ENCODE data around the gene RAB3D.

RAB3D gene

DNA sequence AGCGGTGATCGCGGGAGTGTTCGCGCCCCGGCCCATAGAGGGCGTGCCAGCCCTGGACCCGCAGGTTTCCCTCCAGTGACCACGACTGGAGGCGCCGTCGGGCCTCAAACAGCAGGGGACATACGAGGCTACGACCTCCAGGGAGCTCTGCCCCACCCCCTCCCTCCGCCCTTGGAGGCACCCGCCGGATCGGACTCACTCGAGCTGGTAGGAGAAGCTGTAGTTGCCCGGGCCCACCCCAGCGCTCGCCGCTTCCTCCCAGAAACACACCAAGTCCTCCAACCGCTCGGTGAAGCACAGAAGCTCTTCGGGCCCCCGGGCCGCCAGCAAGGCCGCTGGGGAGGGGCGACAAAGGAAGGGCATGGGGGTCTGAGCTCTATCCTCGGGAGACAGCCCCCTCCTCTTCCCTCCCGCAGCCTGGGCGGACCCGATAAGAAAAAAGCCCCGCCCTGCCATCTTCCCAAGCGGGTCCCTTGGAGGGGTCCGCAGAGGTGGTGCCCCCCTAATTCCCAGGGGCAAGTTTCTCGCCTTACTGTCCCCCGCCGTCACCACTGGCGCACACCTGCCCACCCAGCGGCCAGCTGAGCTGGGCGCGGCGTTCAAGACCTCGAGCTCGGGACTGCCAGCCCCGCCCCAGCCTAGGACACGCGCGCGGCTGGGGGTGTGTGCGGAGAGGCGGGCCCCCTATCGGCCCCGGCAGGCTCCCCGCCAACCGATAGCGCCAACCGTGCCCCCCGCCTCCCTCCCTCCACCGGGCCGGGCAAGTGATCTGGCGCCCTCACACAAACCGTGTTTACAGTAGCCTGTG lies 43.6 kb upstream of the RAB3D start:
- TF ChIP-seq POLR2AphosphoS5 (IDR thresholded peaks at IDR 0.05; ENCODE audit: low read depth, low read length), result no peak
- no peak for TF ChIP-seq TAF1 (IDR thresholded peaks at IDR 0.05; ENCODE audit: borderline replicate concordance, insufficient read depth, low read length)
- TF ChIP-seq, protein P1, sequence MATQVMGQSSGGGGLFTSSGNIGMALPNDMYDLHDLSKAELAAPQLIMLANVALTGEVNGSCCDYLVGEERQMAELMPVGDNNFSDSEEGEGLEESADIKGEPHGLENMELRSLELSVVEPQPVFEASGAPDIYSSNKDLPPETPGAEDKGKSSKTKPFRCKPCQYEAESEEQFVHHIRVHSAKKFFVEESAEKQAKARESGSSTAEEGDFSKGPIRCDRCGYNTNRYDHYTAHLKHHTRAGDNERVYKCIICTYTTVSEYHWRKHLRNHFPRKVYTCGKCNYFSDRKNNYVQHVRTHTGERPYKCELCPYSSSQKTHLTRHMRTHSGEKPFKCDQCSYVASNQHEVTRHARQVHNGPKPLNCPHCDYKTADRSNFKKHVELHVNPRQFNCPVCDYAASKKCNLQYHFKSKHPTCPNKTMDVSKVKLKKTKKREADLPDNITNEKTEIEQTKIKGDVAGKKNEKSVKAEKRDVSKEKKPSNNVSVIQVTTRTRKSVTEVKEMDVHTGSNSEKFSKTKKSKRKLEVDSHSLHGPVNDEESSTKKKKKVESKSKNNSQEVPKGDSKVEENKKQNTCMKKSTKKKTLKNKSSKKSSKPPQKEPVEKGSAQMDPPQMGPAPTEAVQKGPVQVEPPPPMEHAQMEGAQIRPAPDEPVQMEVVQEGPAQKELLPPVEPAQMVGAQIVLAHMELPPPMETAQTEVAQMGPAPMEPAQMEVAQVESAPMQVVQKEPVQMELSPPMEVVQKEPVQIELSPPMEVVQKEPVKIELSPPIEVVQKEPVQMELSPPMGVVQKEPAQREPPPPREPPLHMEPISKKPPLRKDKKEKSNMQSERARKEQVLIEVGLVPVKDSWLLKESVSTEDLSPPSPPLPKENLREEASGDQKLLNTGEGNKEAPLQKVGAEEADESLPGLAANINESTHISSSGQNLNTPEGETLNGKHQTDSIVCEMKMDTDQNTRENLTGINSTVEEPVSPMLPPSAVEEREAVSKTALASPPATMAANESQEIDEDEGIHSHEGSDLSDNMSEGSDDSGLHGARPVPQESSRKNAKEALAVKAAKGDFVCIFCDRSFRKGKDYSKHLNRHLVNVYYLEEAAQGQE (IDR thresholded peaks at IDR 0.05; ENCODE audit: insufficient read depth in 1 of 2, low read depth in 2 of 2, low read length in 2 of 2), result no peak
- TF ChIP-seq FOXP2 (optimal IDR thresholded peaks at IDR 0.05; ENCODE audit: borderline replicate concordance, extremely low read depth, extremely low read length, insufficient read depth), result no peak
- TF ChIP-seq SIN3A (IDR thresholded peaks at IDR 0.05; ENCODE audit: borderline replicate concordance, insufficient read depth, low read length), result no peak

DNA sequence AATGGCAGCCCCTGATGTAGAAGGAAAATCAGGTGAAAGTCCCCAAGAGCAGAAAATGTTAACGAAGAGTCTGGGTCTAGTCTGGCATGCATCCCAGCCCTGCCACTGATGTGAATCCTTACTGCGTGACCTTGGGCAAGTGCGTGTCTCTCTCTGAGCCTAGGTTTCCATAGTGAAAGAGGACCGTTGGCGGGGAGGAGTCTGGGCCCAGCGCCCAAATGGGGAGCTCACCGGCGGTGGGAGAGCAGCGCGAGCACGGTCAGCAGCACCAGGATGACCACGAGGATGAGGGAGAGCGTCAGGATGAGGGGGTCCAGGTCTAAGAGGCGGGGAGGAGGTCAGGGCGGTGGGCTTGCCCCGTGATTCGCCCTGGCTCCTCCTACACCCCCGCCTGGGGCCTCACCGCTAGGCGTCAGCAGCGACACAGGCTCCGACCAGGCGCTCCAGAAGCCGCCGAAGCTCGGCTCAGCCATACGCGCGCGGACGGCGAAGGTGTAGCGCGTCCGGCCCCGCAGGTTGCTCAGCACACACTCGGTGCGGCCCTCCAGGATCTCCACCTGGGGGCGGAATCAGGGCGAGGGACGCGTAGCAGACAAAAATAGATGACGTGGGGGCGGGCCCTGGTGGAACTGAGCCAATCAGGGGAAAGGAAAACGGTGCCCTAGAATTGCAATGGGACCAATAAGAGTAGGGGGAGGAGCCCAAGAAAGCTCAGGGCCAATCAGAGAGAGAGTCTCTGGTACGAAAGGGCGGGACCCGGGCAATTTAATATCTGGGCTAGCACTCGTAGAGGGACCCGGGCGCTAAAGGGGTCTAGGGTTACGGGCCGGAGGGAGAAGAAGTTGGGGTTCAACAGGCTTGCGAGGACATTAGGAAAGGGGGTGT lies 41.4 kb upstream of the RAB3D start:
- TF ChIP-seq, protein P1 (IDR thresholded peaks at IDR 0.05; ENCODE audit: insufficient read depth in 1 of 2, low read depth in 2 of 2, low read length in 2 of 2), result no peak
- TF ChIP-seq TAF1 (IDR thresholded peaks at IDR 0.05; ENCODE audit: borderline replicate concordance, insufficient read depth, low read length) (no peak), SIN3A (IDR thresholded peaks at IDR 0.05; ENCODE audit: borderline replicate concordance, insufficient read depth, low read length) (no peak), FOXP2 (optimal IDR thresholded peaks at IDR 0.05; ENCODE audit: borderline replicate concordance, extremely low read depth, extremely low read length, insufficient read depth) (peak; percentile 52), POLR2AphosphoS5 (IDR thresholded peaks at IDR 0.05; ENCODE audit: low read depth, low read length) (peak; percentile 71)

DNA sequence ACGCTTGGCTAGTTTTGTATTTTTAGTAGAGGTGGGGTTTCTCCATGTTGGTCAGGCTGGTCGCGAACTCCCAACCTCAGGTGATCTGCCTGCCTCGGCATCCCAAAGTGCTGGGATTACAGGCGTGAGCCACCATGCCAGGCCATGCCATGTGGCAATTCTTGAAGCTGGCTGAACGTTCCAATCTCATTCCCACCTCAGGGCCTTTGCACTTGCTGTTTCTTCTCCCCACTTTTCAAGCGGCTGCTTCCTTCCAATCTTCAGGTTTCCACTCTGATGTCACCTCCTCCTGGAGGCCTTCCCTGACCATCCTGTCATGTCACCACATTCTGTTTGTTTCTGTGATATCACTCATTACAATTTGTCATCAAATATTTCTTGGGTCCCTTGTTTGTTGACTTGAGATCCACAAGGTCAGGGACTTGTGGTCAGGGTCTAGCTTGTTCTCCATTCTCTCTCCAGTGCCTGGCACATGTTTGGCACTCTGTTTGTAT lies 40.4 kb upstream of the RAB3D start:
- no peak for TF ChIP-seq FOXP2 (optimal IDR thresholded peaks at IDR 0.05; ENCODE audit: borderline replicate concordance, extremely low read depth, extremely low read length, insufficient read depth)

DNA sequence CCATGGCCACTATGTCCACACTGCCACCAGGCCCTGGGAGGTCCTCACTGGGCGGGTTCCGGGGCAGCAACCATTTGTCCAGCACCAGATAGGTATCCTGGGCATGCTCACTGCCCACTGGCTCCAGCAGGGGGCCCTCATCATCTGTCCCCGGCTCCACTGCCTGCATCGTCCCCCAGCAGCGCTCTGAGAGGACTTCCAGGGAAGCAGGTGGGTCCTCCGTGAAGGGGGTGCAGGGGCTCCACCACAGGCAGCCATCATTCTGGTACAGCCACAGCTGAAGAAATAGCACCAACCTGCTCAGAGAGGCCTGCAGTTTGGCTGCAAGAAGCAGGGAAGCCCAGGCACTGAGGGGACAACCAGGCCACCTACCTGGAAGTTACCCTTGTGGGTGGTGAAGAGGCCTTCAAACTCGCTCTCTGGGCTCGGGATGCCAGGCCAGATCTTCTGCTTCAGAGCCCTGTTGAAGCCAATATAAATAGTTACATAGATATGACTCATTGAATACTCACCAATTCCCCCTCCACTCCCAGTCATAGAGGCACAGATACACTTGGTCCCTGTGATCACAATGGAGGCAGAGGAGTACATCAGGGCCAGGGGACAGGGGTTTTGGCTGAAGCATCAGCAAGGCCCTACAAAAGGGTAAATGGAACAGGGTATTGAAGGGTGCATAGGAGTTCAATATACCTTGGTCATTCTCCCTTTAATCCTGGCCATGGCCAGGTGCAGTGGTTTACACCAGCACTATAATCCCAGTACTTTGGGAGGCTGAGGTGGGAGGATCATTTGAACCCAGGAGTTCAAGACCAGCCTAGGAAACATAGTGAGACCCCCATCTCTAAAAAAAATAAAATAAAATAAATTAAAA lies 39.1 kb upstream of the RAB3D start:
- TF ChIP-seq SIN3A (IDR thresholded peaks at IDR 0.05; ENCODE audit: borderline replicate concordance, insufficient read depth, low read length) (no peak), TAF1 (IDR thresholded peaks at IDR 0.05; ENCODE audit: borderline replicate concordance, insufficient read depth, low read length) (no peak)
- TF ChIP-seq, protein P1 (IDR thresholded peaks at IDR 0.05; ENCODE audit: insufficient read depth in 1 of 2, low read depth in 2 of 2, low read length in 2 of 2), result no peak

DNA sequence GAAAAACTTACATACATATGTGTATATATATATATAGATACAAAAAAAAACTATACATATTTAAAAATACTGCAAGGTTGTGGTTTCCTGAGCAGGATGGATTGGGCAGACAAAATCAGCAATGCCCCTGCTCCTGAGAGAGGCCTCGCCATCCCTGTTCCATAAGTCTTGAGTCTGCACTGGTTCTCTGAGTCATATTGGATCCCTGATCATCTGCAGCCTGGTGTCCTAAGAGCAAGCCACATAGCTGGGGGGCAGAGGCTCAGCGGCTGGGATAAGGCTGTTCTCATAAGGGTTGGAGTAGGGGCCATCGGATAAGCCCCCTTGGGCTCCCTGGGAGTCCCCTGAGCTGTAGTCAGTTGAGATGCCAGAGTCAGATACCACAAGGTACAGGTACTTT lies 38.3 kb upstream of the RAB3D start:
- TF ChIP-seq TAF1 (IDR thresholded peaks at IDR 0.05; ENCODE audit: borderline replicate concordance, insufficient read depth, low read length) (no peak), POLR2AphosphoS5 (IDR thresholded peaks at IDR 0.05; ENCODE audit: low read depth, low read length) (no peak), FOXP2 (optimal IDR thresholded peaks at IDR 0.05; ENCODE audit: borderline replicate concordance, extremely low read depth, extremely low read length, insufficient read depth) (no peak), SIN3A (IDR thresholded peaks at IDR 0.05; ENCODE audit: borderline replicate concordance, insufficient read depth, low read length) (no peak)
- TF ChIP-seq, protein P1 (IDR thresholded peaks at IDR 0.05; ENCODE audit: insufficient read depth in 1 of 2, low read depth in 2 of 2, low read length in 2 of 2), result no peak
